ENCODE results near the gene COMMD1. TPM values are rescaled to one million over a fixed set of nuclear protein-coding genes. Genes with fewer than 3 reads are reported as not detected.

COMMD1 gene
- total and polyA plus RNA-seq, 7 donors = 33.6 to 67.3 (median 49.1) TPM

- no peak overlapping the region for H3K4me3 ChIP-seq
- 87 to 93% (median 92%) methylated on average over 5 of the region's 5 CpGs for WGBS, 3 donors
- H3K4me1 ChIP-seq = peaks cover 5% of the 10 kb centered on the region
- DNase-seq (no peak), ATAC-seq (no peak)
- H3K9me3 ChIP-seq = no peaks in the 10 kb centered on the region
- intact Hi-C loops (cut with DNase I) = no loop called here
- no peaks in the 10 kb centered on the region for H3K27me3 ChIP-seq (ENCODE audit: insufficient read depth in 3 of 3, low read length in 2 of 3)
- no peaks in the 10 kb centered on the region for H3K36me3 ChIP-seq (ENCODE audit: insufficient read depth in 1 of 2, low read depth in 1 of 2)
- no peak for TF ChIP-seq CTCF (IDR thresholded peaks at IDR 0.05)
- no peak overlapping the region for H3K27ac ChIP-seq
These were observed 23.5 kb downstream of the COMMD1 start for GRCh38 chr2:61928826-61929461.

- no peak overlapping the region for H3K4me3 ChIP-seq
- TF ChIP-seq CTCF (IDR thresholded peaks at IDR 0.05) = no peak
- no peaks in the 10 kb centered on the region for H3K4me1 ChIP-seq
- DNase-seq (no peak), ATAC-seq (no peak)
- H3K36me3 ChIP-seq (ENCODE audit: insufficient read depth in 1 of 2, low read depth in 1 of 2) = no peaks in the 10 kb centered on the region
- H3K9me3 ChIP-seq = no peaks in the 10 kb centered on the region
- H3K27me3 ChIP-seq (ENCODE audit: insufficient read depth in 3 of 3, low read length in 2 of 3) = no peaks in the 10 kb centered on the region
- WGBS, 3 donors = 90 to 99% (median 97%) methylated on average over 3 of the region's 3 CpGs
- intact Hi-C loops (cut with DNase I) = no loop called here
- H3K27ac ChIP-seq = no peak overlapping the region
These were observed 31.6 kb downstream of the COMMD1 start for GRCh38 chr2:61937098-61937497.

GRCh38 chr2:61937886-61938285, 32.4 kb downstream of the COMMD1 start:
- intact Hi-C loops (cut with DNase I) = no loop called here
- ATAC-seq (no peak), DNase-seq (no peak)
- TF ChIP-seq CTCF (IDR thresholded peaks at IDR 0.05) = no peak
- Histone ChIP-seq H3K4me1 (no peaks in the 10 kb centered on the region), H3K9me3 (no peaks in the 10 kb centered on the region), H3K36me3 (ENCODE audit: insufficient read depth in 1 of 2, low read depth in 1 of 2) (no peaks in the 10 kb centered on the region), H3K4me3 (no peak overlapping the region), H3K27ac (no peak overlapping the region), H3K27me3 (ENCODE audit: insufficient read depth in 3 of 3, low read length in 2 of 3) (no peaks in the 10 kb centered on the region)
- WGBS, 3 donors = 58 to 63% (median 59%) methylated on average over 5 of the region's 5 CpGs

GRCh38 chr2:61938511-61938910, 33.0 kb downstream of the COMMD1 start:
- H3K36me3 ChIP-seq (ENCODE audit: insufficient read depth in 1 of 2, low read depth in 1 of 2) = no peaks in the 10 kb centered on the region
- no peak for TF ChIP-seq CTCF (IDR thresholded peaks at IDR 0.05)
- WGBS, 3 donors = 26 to 53% (median 31%) methylated on average over 3 of the region's 3 CpGs
- no peak overlapping the region for H3K4me3 ChIP-seq
- H3K27ac ChIP-seq = no peak overlapping the region
- H3K4me1 ChIP-seq = no peaks in the 10 kb centered on the region
- DNase-seq (no peak), ATAC-seq (no peak)
- H3K27me3 ChIP-seq (ENCODE audit: insufficient read depth in 3 of 3, low read length in 2 of 3) = no peaks in the 10 kb centered on the region
- no peaks in the 10 kb centered on the region for H3K9me3 ChIP-seq
- intact Hi-C loops (cut with DNase I) = no loop called here

- 94 to 100% (median 100%) methylated on average over 2 of the region's 2 CpGs for WGBS, 3 donors
These were observed 37.8 kb downstream of the COMMD1 start for GRCh38 chr2:61943251-61943650.

More at GRCh38 chr2:61943251-61943650, 37.8 kb downstream of the COMMD1 start:
- H3K9me3 ChIP-seq = no peaks in the 10 kb centered on the region
- no peak overlapping the region for H3K4me3 ChIP-seq
- no peaks in the 10 kb centered on the region for H3K4me1 ChIP-seq
- TF ChIP-seq CTCF (IDR thresholded peaks at IDR 0.05) = no peak
- ATAC-seq (no peak), DNase-seq (no peak)
- no peaks in the 10 kb centered on the region for H3K36me3 ChIP-seq (ENCODE audit: insufficient read depth in 1 of 2, low read depth in 1 of 2)
- no peaks in the 10 kb centered on the region for H3K27me3 ChIP-seq (ENCODE audit: insufficient read depth in 3 of 3, low read length in 2 of 3)
- intact Hi-C loops (cut with DNase I) = no loop called here
- no peak overlapping the region for H3K27ac ChIP-seq

Data from psoas muscle (tissue), 8 donors.